ENCODE data around the gene CTTNBP2NL.

The CTTNBP2NL gene

GRCh38 chr1:112406771-112407170, 10.8 kb downstream of the CTTNBP2NL start:
- Histone ChIP-seq H2AFZ (ENCODE audit: low read length) (no peak overlapping the region), H3K9ac (ENCODE audit: low read depth, low read length, poor library complexity, severe bottlenecking) (no peak overlapping the region), H3K27me3 (ENCODE audit: insufficient read depth, low read length, poor library complexity, severe bottlenecking) (no peaks in the 10 kb centered on the region), H3K4me1 (ENCODE audit: insufficient read depth, low read length, poor library complexity, severe bottlenecking) (no peaks in the 10 kb centered on the region), H3F3A (ENCODE audit: low read depth) (no peaks in the 10 kb centered on the region), H3K9me2 (replicated peaks; ENCODE audit: low read depth, low read length) (no peaks in the 10 kb centered on the region), H3K4me2 (ENCODE audit: low read depth, low read length, poor library complexity, severe bottlenecking) (no peak overlapping the region), H3K9me3 (ENCODE audit: insufficient read depth, low read depth, low read length) (no peaks in the 10 kb centered on the region), H3K79me2 (ENCODE audit: insufficient read depth, low read length) (no peaks in the 10 kb centered on the region), H3K36me3 (ENCODE audit: insufficient read depth, low read length) (no peaks in the 10 kb centered on the region), H4K20me1 (ENCODE audit: insufficient read depth, low read length, poor library complexity, severe bottlenecking) (no peaks in the 10 kb centered on the region), H3K4me3 (ENCODE audit: low read length, poor library complexity, severe bottlenecking) (no peak overlapping the region)
- TF ChIP-seq EZH2phosphoT487 (IDR thresholded peaks at IDR 0.05; ENCODE audit: borderline replicate concordance), result no peak
- no peak for TF ChIP-seq CTCF (conservative IDR thresholded peaks at IDR 0.05; ENCODE audit: low read length)

GRCh38 chr1:112409414-112409813, 13.4 kb downstream of the CTTNBP2NL start:
- Histone ChIP-seq H3K9me3 (ENCODE audit: insufficient read depth, low read depth, low read length) (no peaks in the 10 kb centered on the region), H3K79me2 (ENCODE audit: insufficient read depth, low read length) (no peaks in the 10 kb centered on the region), H3K4me2 (ENCODE audit: low read depth, low read length, poor library complexity, severe bottlenecking) (no peak overlapping the region), H2AFZ (ENCODE audit: low read length) (no peak overlapping the region), H4K20me1 (ENCODE audit: insufficient read depth, low read length, poor library complexity, severe bottlenecking) (no peaks in the 10 kb centered on the region), H3K4me1 (ENCODE audit: insufficient read depth, low read length, poor library complexity, severe bottlenecking) (no peaks in the 10 kb centered on the region), H3K4me3 (ENCODE audit: low read length, poor library complexity, severe bottlenecking) (no peak overlapping the region), H3K9me2 (replicated peaks; ENCODE audit: low read depth, low read length) (no peaks in the 10 kb centered on the region), H3K27me3 (ENCODE audit: insufficient read depth, low read length, poor library complexity, severe bottlenecking) (no peaks in the 10 kb centered on the region), H3K9ac (ENCODE audit: low read depth, low read length, poor library complexity, severe bottlenecking) (no peak overlapping the region), H3F3A (ENCODE audit: low read depth) (no peaks in the 10 kb centered on the region), H3K36me3 (ENCODE audit: insufficient read depth, low read length) (peaks cover 4% of the 10 kb centered on the region; the same call in 1 of the 2 replicates)
- no peak for TF ChIP-seq CTCF (conservative IDR thresholded peaks at IDR 0.05; ENCODE audit: low read length)
- no peak for TF ChIP-seq EZH2phosphoT487 (IDR thresholded peaks at IDR 0.05; ENCODE audit: borderline replicate concordance)

- H3K9me3 ChIP-seq (ENCODE audit: insufficient read depth, low read depth, low read length), result no peaks in the 10 kb centered on the region
- no peak overlapping the region for H2AFZ ChIP-seq (ENCODE audit: low read length)
- no peaks in the 10 kb centered on the region for H3K79me2 ChIP-seq (ENCODE audit: insufficient read depth, low read length)
- no peaks in the 10 kb centered on the region for H3K4me1 ChIP-seq (ENCODE audit: insufficient read depth, low read length, poor library complexity, severe bottlenecking)
- H3K4me3 ChIP-seq (ENCODE audit: low read length, poor library complexity, severe bottlenecking), result no peak overlapping the region
- no peaks in the 10 kb centered on the region for H4K20me1 ChIP-seq (ENCODE audit: insufficient read depth, low read length, poor library complexity, severe bottlenecking)
- no peak for TF ChIP-seq EZH2phosphoT487 (IDR thresholded peaks at IDR 0.05; ENCODE audit: borderline replicate concordance)
- TF ChIP-seq CTCF (conservative IDR thresholded peaks at IDR 0.05; ENCODE audit: low read length), result no peak
- H3F3A ChIP-seq (ENCODE audit: low read depth), result no peaks in the 10 kb centered on the region
- H3K36me3 ChIP-seq (ENCODE audit: insufficient read depth, low read length), result peaks cover 7% of the 10 kb centered on the region; the same call in 1 of the 2 replicates
- no peak overlapping the region for H3K4me2 ChIP-seq (ENCODE audit: low read depth, low read length, poor library complexity, severe bottlenecking)
- H3K27me3 ChIP-seq (ENCODE audit: insufficient read depth, low read length, poor library complexity, severe bottlenecking), result no peaks in the 10 kb centered on the region
- H3K9ac ChIP-seq (ENCODE audit: low read depth, low read length, poor library complexity, severe bottlenecking), result no peak overlapping the region
- H3K9me2 ChIP-seq (replicated peaks; ENCODE audit: low read depth, low read length), result no peaks in the 10 kb centered on the region
These were observed 14.7 kb downstream of the CTTNBP2NL start for GRCh38 chr1:112410673-112411072.
